MM.1S (cell line): ENCODE measurements around the gene CTNNBL1.

ENCODE experiments used
- DNase-seq: peaks from one replicate; pipeline ENCODE4 v3.0.0-alpha.2; 2015
- H2AFZ ChIP-seq: fragments of 300-600 bp; sonication (generic); 2 replicates; pipeline ENCODE4 v1.6.0; 2016; ENCODE audit warnings: antibody characterized with exemption, low read length
- H3F3A ChIP-seq: fragments of 300-600 bp; sonication (generic); 2 replicates; pipeline ENCODE4 v1.6.1; 2016; ENCODE audit warnings: mild to moderate bottlenecking, antibody characterized with exemption, low read length, moderate library complexity, mixed read lengths; ENCODE audit not compliant: insufficient read depth
- H3K27ac ChIP-seq: fragments of 300-600 bp; sonication (generic); 2 replicates; pipeline ENCODE4 v1.5.1; 2016; ENCODE audit warnings: mild to moderate bottlenecking, low read length
- H3K27me3 ChIP-seq: fragments of 300-600 bp; sonication (generic); replicated peaks from 2 replicates; pipeline ENCODE4 v1.6.0; 2016; ENCODE audit warnings: low read length; ENCODE audit not compliant: insufficient read depth
- H3K36me3 ChIP-seq: fragments of 300-600 bp; sonication (generic); replicated peaks from 2 replicates; pipeline ENCODE4 v1.6.1; 2016; ENCODE audit warnings: mild to moderate bottlenecking, low read length, mixed read lengths; ENCODE audit not compliant: insufficient read depth
- H3K4me1 ChIP-seq: fragments of 300-600 bp; sonication (generic); 2 replicates; pipeline ENCODE4 v1.6.1; 2016; ENCODE audit warnings: low read length, mixed read lengths
- H3K4me2 ChIP-seq: fragments of 300-600 bp; sonication (generic); 2 replicates; pipeline ENCODE4 v1.6.0; 2016; ENCODE audit warnings: low read depth, low read length
- H3K4me3 ChIP-seq: fragments of 300-600 bp; sonication (generic); 2 replicates; pipeline ENCODE4 v1.5.1; 2016; ENCODE audit warnings: low read length, mixed read lengths
- H3K79me2 ChIP-seq: fragments of 300-600 bp; sonication (generic); 2 replicates; pipeline ENCODE4 v1.6.1; 2016; ENCODE audit warnings: mixed run types, low read length, mixed read lengths
- H3K9ac ChIP-seq: fragments of 300-600 bp; sonication (generic); 2 replicates; pipeline ENCODE4 v1.6.1; 2016; ENCODE audit warnings: low read length, mixed read lengths
- H3K9me2 ChIP-seq: fragments of 300-600 bp; sonication (generic); replicated peaks from 2 replicates; pipeline ENCODE4 v1.6.1; 2016; ENCODE audit warnings: mild to moderate bottlenecking, low read length, mixed read lengths; ENCODE audit not compliant: insufficient read depth
- H3K9me3 ChIP-seq: fragments of 300-600 bp; sonication (generic); replicated peaks from 2 replicates; pipeline ENCODE4 v1.6.1; 2016; ENCODE audit warnings: mild to moderate bottlenecking, low read length, mixed read lengths; ENCODE audit not compliant: insufficient read depth
- H4K20me1 ChIP-seq: fragments of 300-600 bp; sonication (generic); 2 replicates; pipeline ENCODE4 v1.6.1; 2016; ENCODE audit warnings: mild to moderate bottlenecking, low read length, moderate library complexity, mixed read lengths; ENCODE audit not compliant: insufficient read depth
- CTCF ChIP-seq: fragments of 300-600 bp; sonication (generic); IDR thresholded peaks from 2 replicates; pipeline ENCODE4 v1.5.1; 2016; ENCODE audit warnings: antibody characterized with exemption, low read length, mixed read lengths
- EZH2 ChIP-seq: fragments of 300-600 bp; sonication (generic); optimal IDR thresholded peaks from 2 replicates; pipeline ENCODE3; 2017; ENCODE audit warnings: low read depth, mild to moderate bottlenecking, antibody characterized with exemption, low read length, mixed read lengths
- EZH2phosphoT487 ChIP-seq: fragments of 300-600 bp; sonication (generic); IDR thresholded peaks from 2 replicates; pipeline ENCODE4 v1.6.1; 2018; ENCODE audit warnings: antibody characterized with exemption, low read length

CTNNBL1 gene

GRCh38 chr20:37800618-37801017 lies 106.8 kb downstream of the CTNNBL1 start:
- H3F3A ChIP-seq, result no peaks in the 10 kb centered on the region

DNA sequence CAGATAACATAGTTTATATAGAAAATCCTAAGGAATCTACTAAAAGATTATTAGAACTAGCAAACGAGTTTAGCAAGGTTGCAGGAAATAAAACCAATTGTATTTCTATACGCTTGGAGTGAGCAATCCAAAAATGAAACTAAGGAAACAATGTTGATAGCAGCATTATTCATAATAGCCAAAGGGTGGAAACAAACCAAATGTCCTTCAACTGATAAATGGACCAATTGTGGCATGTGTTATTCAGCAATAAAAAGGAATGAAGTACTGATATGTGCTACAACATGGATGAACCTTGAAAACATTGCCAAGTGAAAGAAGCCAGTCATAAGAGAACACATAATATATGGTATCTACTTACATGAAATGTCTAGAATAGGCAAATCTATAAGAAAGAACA lies 108.1 kb downstream of the CTNNBL1 start:
- H3K79me2 ChIP-seq, result no peaks in the 10 kb centered on the region
- H3K4me3 ChIP-seq, result no peak overlapping the region
- H4K20me1 ChIP-seq, result no peaks in the 10 kb centered on the region
- no peaks in the 10 kb centered on the region for H3K27me3 ChIP-seq
- H3K9ac ChIP-seq, result no peak overlapping the region
- DNase-seq, result no peak
- no peaks in the 10 kb centered on the region for H3K4me1 ChIP-seq
- H3K4me2 ChIP-seq, result no peak overlapping the region
- no peaks in the 10 kb centered on the region for H3F3A ChIP-seq
- TF ChIP-seq EZH2, result no peak
- TF ChIP-seq EZH2phosphoT487, result no peak
- TF ChIP-seq CTCF, result no peak
- no peak overlapping the region for H2AFZ ChIP-seq
- H3K27ac ChIP-seq, result no peak overlapping the region
- no peaks in the 10 kb centered on the region for H3K9me3 ChIP-seq
- no peaks in the 10 kb centered on the region for H3K9me2 ChIP-seq
- H3K36me3 ChIP-seq, result no peaks in the 10 kb centered on the region

More at GRCh38 chr20:37800618-37801017, 106.8 kb downstream of the CTNNBL1 start:
- no peak for TF ChIP-seq CTCF
- TF ChIP-seq EZH2phosphoT487, result no peak
- no peak for TF ChIP-seq EZH2
- no peak for DNase-seq
- Histone ChIP-seq H3K27me3 (no peaks in the 10 kb centered on the region), H3K79me2 (no peaks in the 10 kb centered on the region), H3K4me3 (no peak overlapping the region), H3K4me1 (no peaks in the 10 kb centered on the region), H3K27ac (no peak overlapping the region), H3K9me3 (no peaks in the 10 kb centered on the region), H3K36me3 (no peaks in the 10 kb centered on the region), H2AFZ (no peak overlapping the region), H3K9me2 (no peaks in the 10 kb centered on the region), H4K20me1 (no peaks in the 10 kb centered on the region), H3K9ac (no peak overlapping the region), H3K4me2 (no peak overlapping the region)

DNA sequence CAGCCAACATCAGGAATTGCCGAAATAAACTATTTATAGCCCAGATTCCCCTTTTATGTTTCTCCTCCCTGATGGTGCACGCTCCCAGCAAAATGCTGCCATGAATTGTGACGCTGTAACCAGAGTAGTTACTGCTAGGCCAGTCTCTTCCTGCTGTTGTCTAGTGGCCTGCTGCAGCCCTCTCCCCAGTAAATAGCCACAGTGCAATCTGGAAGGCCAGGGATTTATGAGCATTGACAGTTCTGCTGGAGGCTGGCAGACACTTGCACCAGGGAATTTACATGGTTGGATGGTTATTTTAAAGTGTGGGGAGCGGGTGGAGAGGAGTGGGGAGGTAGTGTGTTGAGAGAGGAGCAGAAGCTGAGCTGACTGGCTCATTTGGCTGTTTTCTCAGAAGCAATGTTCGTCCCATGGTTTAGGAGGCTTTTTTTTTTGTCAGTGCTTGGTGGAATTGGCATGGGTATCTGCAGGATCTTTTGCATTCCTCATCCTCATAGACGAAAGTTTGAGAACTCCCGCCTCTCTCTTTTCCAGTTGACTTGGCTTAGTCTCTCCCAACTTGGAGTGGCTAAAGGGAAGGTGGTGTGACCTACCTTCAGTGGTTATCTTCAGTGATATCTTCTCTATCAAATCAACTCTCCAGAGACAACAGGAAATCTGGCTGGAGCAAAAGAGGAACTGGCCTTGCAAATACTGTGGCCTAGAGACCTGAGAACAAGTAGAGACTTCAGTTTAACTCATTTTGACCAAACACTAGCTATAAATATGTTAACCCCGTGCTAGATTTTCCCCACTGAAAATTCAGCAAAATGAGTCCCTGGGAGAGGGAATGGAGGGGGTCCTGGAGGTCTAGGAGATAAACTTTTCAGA lies 109.8 kb downstream of the CTNNBL1 start:
- H3K4me1 ChIP-seq, result no peaks in the 10 kb centered on the region
- H4K20me1 ChIP-seq, result no peaks in the 10 kb centered on the region
- no peak overlapping the region for H3K4me2 ChIP-seq
- H3K27me3 ChIP-seq, result no peaks in the 10 kb centered on the region
- H3K27ac ChIP-seq, result peak overlapping the region; percentile 3; the same call in 1 of the 2 replicates
- TF ChIP-seq EZH2 (no peak), EZH2phosphoT487 (no peak), CTCF (no peak)
- no peak overlapping the region for H2AFZ ChIP-seq
- H3K9me3 ChIP-seq, result no peaks in the 10 kb centered on the region
- no peaks in the 10 kb centered on the region for H3K36me3 ChIP-seq
- no peak overlapping the region for H3K4me3 ChIP-seq
- DNase-seq, result no peak
- no peaks in the 10 kb centered on the region for H3K79me2 ChIP-seq
- no peak overlapping the region for H3K9ac ChIP-seq
- H3F3A ChIP-seq, result no peaks in the 10 kb centered on the region
- no peaks in the 10 kb centered on the region for H3K9me2 ChIP-seq
